ENCODE results near the gene KLHL3.

KLHL3 gene

DNA sequence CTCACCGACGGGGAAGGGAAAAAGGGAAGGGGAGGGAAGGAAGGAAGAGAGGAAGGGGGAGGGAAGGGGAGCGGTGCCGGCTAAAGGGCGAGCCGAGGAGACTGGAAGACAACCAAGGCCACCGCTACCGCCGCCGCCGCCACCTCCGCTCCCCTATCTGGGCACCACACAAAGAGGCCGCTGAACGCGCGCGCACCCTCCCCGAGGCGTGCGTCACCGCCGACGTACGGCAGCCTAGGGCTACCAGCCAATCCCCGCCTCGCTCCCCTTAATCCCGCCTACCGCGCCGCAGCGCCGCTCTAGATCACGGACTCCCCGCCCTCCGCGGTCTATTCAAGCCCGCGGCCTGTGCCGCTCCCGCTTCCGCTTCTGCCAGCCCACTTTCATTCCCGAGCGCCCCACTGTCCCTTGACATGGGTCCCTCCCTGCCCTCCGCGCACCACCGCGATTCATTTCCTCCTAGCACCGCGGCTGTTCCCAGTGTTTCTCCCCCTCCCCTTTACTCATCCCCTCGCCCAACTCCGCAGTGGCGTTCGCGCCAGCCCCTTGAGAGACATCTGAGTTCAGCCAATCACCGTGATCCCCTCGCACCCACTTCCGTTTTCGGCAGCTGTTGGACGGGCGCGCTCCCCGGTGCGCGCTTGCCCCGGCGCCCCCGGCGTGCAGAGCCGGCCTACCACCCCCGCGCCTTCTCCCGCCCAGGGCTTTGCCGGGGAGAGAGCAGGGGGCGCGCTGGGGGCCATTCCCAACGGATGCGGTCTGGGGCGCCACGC lies 18.5 kb upstream of the KLHL3 start, which contains the start of gene HNRNPA0 (continued):
- TF ChIP-seq, protein P1, sequence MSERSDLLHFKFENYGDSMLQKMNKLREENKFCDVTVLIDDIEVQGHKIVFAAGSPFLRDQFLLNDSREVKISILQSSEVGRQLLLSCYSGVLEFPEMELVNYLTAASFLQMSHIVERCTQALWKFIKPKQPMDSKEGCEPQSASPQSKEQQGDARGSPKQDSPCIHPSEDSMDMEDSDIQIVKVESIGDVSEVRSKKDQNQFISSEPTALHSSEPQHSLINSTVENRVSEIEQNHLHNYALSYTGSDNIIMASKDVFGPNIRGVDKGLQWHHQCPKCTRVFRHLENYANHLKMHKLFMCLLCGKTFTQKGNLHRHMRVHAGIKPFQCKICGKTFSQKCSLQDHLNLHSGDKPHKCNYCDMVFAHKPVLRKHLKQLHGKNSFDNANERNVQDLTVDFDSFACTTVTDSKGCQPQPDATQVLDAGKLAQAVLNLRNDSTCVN (tag by site-specific recombination; optimal IDR thresholded peaks at IDR 0.05): peak; percentile 100
- TF ChIP-seq WT1 (tag by site-specific recombination; IDR thresholded peaks at IDR 0.05): 0 out of 2 replicates have a peak, but pooled peaks have one; percentile 36
- 0 out of 2 replicates have a peak, but pooled peaks have one; percentile 35 for TF ChIP-seq ZNF768 (tag by site-specific recombination; IDR thresholded peaks at IDR 0.05)
- TF ChIP-seq ZNF610 (tag by site-specific recombination; IDR thresholded peaks at IDR 0.05; ENCODE audit: borderline replicate concordance): peak; percentile 97
- TF ChIP-seq, protein P2, sequence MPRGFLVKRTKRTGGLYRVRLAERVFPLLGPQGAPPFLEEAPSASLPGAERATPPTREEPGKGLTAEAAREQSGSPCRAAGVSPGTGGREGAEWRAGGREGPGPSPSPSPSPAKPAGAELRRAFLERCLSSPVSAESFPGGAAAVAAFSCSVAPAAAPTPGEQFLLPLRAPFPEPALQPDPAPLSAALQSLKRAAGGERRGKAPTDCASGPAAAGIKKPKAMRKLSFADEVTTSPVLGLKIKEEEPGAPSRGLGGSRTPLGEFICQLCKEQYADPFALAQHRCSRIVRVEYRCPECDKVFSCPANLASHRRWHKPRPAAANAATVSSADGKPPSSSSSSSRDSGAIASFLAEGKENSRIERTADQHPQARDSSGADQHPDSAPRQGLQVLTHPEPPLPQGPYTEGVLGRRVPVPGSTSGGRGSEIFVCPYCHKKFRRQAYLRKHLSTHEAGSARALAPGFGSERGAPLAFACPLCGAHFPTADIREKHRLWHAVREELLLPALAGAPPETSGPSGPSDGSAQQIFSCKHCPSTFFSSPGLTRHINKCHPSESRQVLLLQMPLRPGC (tag by site-specific recombination; IDR thresholded peaks at IDR 0.05): peak; percentile 80
- TF ChIP-seq ZNF274 (IDR thresholded peaks at IDR 0.05; ENCODE audit: low read length): no peak
- TF ChIP-seq ZNF274 (tag by site-specific recombination; IDR thresholded peaks at IDR 0.05; ENCODE audit: borderline replicate concordance): no peak
- TF ChIP-seq, protein P3, sequence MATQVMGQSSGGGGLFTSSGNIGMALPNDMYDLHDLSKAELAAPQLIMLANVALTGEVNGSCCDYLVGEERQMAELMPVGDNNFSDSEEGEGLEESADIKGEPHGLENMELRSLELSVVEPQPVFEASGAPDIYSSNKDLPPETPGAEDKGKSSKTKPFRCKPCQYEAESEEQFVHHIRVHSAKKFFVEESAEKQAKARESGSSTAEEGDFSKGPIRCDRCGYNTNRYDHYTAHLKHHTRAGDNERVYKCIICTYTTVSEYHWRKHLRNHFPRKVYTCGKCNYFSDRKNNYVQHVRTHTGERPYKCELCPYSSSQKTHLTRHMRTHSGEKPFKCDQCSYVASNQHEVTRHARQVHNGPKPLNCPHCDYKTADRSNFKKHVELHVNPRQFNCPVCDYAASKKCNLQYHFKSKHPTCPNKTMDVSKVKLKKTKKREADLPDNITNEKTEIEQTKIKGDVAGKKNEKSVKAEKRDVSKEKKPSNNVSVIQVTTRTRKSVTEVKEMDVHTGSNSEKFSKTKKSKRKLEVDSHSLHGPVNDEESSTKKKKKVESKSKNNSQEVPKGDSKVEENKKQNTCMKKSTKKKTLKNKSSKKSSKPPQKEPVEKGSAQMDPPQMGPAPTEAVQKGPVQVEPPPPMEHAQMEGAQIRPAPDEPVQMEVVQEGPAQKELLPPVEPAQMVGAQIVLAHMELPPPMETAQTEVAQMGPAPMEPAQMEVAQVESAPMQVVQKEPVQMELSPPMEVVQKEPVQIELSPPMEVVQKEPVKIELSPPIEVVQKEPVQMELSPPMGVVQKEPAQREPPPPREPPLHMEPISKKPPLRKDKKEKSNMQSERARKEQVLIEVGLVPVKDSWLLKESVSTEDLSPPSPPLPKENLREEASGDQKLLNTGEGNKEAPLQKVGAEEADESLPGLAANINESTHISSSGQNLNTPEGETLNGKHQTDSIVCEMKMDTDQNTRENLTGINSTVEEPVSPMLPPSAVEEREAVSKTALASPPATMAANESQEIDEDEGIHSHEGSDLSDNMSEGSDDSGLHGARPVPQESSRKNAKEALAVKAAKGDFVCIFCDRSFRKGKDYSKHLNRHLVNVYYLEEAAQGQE (tag by site-specific recombination; IDR thresholded peaks at IDR 0.05): no peak
- TF ChIP-seq ZNF184 (tag by site-specific recombination; IDR thresholded peaks at IDR 0.05): no peak
- 0 out of 2 replicates have a peak, but pooled peaks have one; percentile 54 for TF ChIP-seq IKZF3 (tag by site-specific recombination; IDR thresholded peaks at IDR 0.05)
- TF ChIP-seq ZNF37A (tag by site-specific recombination; IDR thresholded peaks at IDR 0.05): no peak
- TF ChIP-seq, protein P4, sequence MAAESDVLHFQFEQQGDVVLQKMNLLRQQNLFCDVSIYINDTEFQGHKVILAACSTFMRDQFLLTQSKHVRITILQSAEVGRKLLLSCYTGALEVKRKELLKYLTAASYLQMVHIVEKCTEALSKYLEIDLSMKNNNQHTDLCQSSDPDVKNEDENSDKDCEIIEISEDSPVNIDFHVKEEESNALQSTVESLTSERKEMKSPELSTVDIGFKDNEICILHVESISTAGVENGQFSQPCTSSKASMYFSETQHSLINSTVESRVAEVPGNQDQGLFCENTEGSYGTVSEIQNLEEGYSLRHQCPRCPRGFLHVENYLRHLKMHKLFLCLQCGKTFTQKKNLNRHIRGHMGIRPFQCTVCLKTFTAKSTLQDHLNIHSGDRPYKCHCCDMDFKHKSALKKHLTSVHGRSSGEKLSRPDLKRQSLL (tag by site-specific recombination; IDR thresholded peaks at IDR 0.05): no peak
- TF ChIP-seq, protein P5, sequence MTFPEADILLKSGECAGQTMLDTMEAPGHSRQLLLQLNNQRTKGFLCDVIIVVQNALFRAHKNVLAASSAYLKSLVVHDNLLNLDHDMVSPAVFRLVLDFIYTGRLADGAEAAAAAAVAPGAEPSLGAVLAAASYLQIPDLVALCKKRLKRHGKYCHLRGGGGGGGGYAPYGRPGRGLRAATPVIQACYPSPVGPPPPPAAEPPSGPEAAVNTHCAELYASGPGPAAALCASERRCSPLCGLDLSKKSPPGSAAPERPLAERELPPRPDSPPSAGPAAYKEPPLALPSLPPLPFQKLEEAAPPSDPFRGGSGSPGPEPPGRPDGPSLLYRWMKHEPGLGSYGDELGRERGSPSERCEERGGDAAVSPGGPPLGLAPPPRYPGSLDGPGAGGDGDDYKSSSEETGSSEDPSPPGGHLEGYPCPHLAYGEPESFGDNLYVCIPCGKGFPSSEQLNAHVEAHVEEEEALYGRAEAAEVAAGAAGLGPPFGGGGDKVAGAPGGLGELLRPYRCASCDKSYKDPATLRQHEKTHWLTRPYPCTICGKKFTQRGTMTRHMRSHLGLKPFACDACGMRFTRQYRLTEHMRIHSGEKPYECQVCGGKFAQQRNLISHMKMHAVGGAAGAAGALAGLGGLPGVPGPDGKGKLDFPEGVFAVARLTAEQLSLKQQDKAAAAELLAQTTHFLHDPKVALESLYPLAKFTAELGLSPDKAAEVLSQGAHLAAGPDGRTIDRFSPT (tag by site-specific recombination; IDR thresholded peaks at IDR 0.05): peak; percentile 96
- TF ChIP-seq, protein P6, sequence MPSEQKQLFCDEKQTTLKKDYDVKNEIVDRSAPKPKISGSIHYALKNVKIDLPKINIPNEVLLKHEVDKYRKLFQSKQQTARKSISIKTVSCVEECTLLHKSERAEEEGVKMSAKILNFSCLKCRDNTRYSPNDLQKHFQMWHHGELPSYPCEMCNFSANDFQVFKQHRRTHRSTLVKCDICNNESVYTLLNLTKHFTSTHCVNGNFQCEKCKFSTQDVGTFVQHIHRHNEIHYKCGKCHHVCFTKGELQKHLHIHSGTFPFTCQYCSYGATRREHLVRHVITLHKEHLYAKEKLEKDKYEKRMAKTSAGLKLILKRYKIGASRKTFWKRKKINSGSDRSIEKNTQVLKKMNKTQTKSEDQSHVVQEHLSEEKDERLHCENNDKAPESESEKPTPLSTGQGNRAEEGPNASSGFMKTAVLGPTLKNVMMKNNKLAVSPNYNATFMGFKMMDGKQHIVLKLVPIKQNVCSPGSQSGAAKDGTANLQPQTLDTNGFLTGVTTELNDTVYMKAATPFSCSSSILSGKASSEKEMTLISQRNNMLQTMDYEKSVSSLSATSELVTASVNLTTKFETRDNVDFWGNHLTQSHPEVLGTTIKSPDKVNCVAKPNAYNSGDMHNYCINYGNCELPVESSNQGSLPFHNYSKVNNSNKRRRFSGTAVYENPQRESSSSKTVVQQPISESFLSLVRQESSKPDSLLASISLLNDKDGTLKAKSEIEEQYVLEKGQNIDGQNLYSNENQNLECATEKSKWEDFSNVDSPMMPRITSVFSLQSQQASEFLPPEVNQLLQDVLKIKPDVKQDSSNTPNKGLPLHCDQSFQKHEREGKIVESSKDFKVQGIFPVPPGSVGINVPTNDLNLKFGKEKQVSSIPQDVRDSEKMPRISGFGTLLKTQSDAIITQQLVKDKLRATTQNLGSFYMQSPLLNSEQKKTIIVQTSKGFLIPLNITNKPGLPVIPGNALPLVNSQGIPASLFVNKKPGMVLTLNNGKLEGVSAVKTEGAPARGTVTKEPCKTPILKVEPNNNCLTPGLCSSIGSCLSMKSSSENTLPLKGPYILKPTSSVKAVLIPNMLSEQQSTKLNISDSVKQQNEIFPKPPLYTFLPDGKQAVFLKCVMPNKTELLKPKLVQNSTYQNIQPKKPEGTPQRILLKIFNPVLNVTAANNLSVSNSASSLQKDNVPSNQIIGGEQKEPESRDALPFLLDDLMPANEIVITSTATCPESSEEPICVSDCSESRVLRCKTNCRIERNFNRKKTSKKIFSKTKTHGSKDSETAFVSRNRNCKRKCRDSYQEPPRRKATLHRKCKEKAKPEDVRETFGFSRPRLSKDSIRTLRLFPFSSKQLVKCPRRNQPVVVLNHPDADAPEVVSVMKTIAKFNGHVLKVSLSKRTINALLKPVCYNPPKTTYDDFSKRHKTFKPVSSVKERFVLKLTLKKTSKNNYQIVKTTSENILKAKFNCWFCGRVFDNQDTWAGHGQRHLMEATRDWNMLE (tag by site-specific recombination; conservative IDR thresholded peaks at IDR 0.05; ENCODE audit: low read depth): peak; percentile 27
- TF ChIP-seq TCF7L2 (IDR thresholded peaks at IDR 0.05; ENCODE audit: borderline replicate concordance, low read depth, low read length): no peak
- no peak; the same call in 1 of the 2 replicates for TF ChIP-seq ZFP37 (tag by site-specific recombination; IDR thresholded peaks at IDR 0.05)
- no peak for TF ChIP-seq ZNF433 (tag by site-specific recombination; IDR thresholded peaks at IDR 0.05; ENCODE audit: low read depth)
- peak; percentile 42; the same call in 1 of the 2 replicates for TF ChIP-seq OVOL3 (tag by site-specific recombination; IDR thresholded peaks at IDR 0.05)
- TF ChIP-seq ZBTB20 (tag by site-specific recombination; IDR thresholded peaks at IDR 0.05): peak; percentile 85
- TF ChIP-seq ZBTB1 (tag by site-specific recombination; IDR thresholded peaks at IDR 0.05): no peak
- TF ChIP-seq ZNF19 (tag by site-specific recombination; IDR thresholded peaks at IDR 0.05; ENCODE audit: low read depth): no peak
- no peak for TF ChIP-seq ZNF658 (tag by site-specific recombination; IDR thresholded peaks at IDR 0.05)
- TF ChIP-seq ZBTB8A (tag by site-specific recombination; IDR thresholded peaks at IDR 0.05): peak; percentile 92
- TF ChIP-seq FEZF1 (tag by site-specific recombination; IDR thresholded peaks at IDR 0.05): peak; percentile 50
- no peak for TF ChIP-seq ZNF155 (tag by site-specific recombination; IDR thresholded peaks at IDR 0.05)
